ENCODE data around the gene SPATA12.

- no peak for TF ChIP-seq EZH2phosphoT487 (conservative IDR thresholded peaks at IDR 0.05; ENCODE audit: low read length)
- TF ChIP-seq CTCF (IDR thresholded peaks at IDR 0.05; ENCODE audit: insufficient read depth, low read length, poor library complexity, severe bottlenecking): no peak
Observed at GRCh38 chr3:57015912-57016311, 44.6 kb upstream of the SPATA12 start.
